Suprapubic skin (tissue), 3 donors: ENCODE measurements around the gene ZNF606.

Source experiments
- CTCF ChIP-seq, 2 donors: fragments of 200-600 bp in 1 of 2; fragments of 450-650 bp in 1 of 2; sonication (generic) in 1 of 2; IDR thresholded peaks; one replicate each; pipeline ENCODE4 v1.5.1; 2016 to 2019; ENCODE audit warnings: antibody characterized with exemption in 2 of 2, mild to moderate bottlenecking in 1 of 2, moderate library complexity in 1 of 2
- POLR2A ChIP-seq, 2 donors: fragments of 450-650 bp; IDR thresholded peaks; one replicate each; pipeline ENCODE4 v1.6.1; 2017; ENCODE audit warnings: antibody characterized with exemption in 2 of 2, mild to moderate bottlenecking in 2 of 2, moderate library complexity in 2 of 2

GRCh38 chr19:57964761-57965160 is 37.9 kb downstream of the ZNF606 start:
- no peak for TF ChIP-seq POLR2A (IDR thresholded peaks at IDR 0.05)
- TF ChIP-seq CTCF (IDR thresholded peaks at IDR 0.05), result no peak
